Lower leg skin (tissue), 4 donors: ENCODE results near the gene GSG1L. TPM values are rescaled to one million over a fixed set of nuclear protein-coding genes. Genes with fewer than 3 reads are reported as not detected.
A peak's percentile ranks its signal among the peaks of the same experiment; 100 is the strongest.
"Not testable (repeated sequence)": the region's sequence is repeated elsewhere in the genome, so short reads cannot be mapped to it uniquely, and the experiment has no call there.

Source experiments
- DNase-seq, 2 donors: peaks; one replicate each; pipeline ENCODE4 v3.0.0-alpha.2; 2019; ENCODE audit warnings: low spot score in 2 of 2
- H3K4me3 ChIP-seq: fragments of 200-600 bp; sonication (generic); 2 replicates; pipeline ENCODE4 v1.5.1; 2017; ENCODE audit warnings: mild to moderate bottlenecking, low read depth; ENCODE audit not compliant: poor library complexity, severe bottlenecking
- CTCF ChIP-seq, 3 donors: fragments of 450-650 bp; IDR thresholded peaks; one replicate each; pipeline ENCODE4 v1.5.1; 2016; ENCODE audit warnings: antibody characterized with exemption in 3 of 3, mild to moderate bottlenecking in 3 of 3, moderate library complexity in 2 of 3
- POLR2A ChIP-seq, 2 donors: fragments of 450-650 bp; IDR thresholded peaks; one replicate each; pipeline ENCODE4 v1.6.1; 2016 to 2017; ENCODE audit warnings: antibody characterized with exemption in 2 of 2, mild to moderate bottlenecking in 1 of 2, moderate library complexity in 1 of 2
- WGBS, 2 donors: methylation state at CpG; one replicate each; pipeline ENCODE4 v1.1.5; 2018; 5-methylcytosine and 5-hydroxymethylcytosine counted together
- intact Hi-C: fragments of 100-400 bp; cut with DNase I; formaldehyde crosslinking; loops from one replicate; pipeline ENCODE4 v1.15.0; 2023; ENCODE audit warnings: low total_unique reads
- total RNA-seq, 4 donors: library from RNA; depleted of rRNA; stranded (reverse); fragments of >200 nt; gene quantifications; one replicate each; pipeline ENCODE4 v1.1.0, GENCODE V29; 2016

Gene GSG1L
- total RNA-seq, 4 donors from 2014 or later, result 0.49 to 1.1 (median 0.59) TPM; not detected in 1

- intact Hi-C loops, result no loop called here
- 60 to 61% methylated on average over 11 of the region's 11 CpGs for whole genome bisulfite sequencing, 2 donors
- DNase-seq, result peak in 1 of 2 donors; percentile 65
- no peak overlapping the region for H3K4me3 ChIP-seq
- TF ChIP-seq CTCF (IDR thresholded peaks at IDR 0.05), result no peak
- TF ChIP-seq POLR2A (IDR thresholded peaks at IDR 0.05), result no peak
Observed at GRCh38 chr16:27980076-27980775, 83.3 kb downstream of the GSG1L start.

DNA sequence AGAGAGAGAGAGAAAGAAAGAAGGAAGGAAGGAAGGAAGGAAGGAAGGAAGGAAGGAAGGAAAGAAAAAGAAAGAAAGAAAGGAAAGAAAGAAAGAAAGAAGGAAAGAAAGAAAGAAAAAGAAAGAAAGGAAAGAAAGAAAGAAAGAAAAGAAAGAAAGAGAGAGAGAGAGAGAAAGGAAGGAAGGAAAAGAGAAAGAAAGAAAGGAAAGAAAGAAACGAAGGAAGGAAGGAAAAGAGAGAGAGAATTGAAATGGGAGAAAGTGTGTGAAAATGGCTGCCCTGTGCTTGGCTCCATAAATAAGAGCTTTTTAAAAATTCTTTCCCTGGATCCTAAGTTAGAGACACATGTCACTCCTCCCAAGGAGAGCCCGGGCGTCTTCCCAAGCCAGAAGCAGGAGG is 83.8 kb downstream of the GSG1L start:
- H3K4me3 ChIP-seq, intact Hi-C loops, DNase-seq: not testable (repeated sequence)
- 44 to 45% methylated on average over 3 of the region's 3 CpGs for WGBS, 2 donors

GRCh38 chr16:27978876-27979275 is 84.6 kb downstream of the GSG1L start:
- H3K4me3 ChIP-seq, result no peak overlapping the region
- no peak for TF ChIP-seq POLR2A (IDR thresholded peaks at IDR 0.05)
- no peak for TF ChIP-seq CTCF (IDR thresholded peaks at IDR 0.05)
- WGBS, 2 donors, result 89% methylated on average over 4 of the region's 4 CpGs
- intact Hi-C loops, result no loop called here
- DNase-seq, result peak in 1 of 2 donors; percentile 15

GRCh38 chr16:27977966-27978365 is 85.5 kb downstream of the GSG1L start:
- no peak overlapping the region for H3K4me3 ChIP-seq
- WGBS, 2 donors, result 56 to 67% methylated on average over 6 to 7 of the region's 7 CpGs
- intact Hi-C loops, result no loop called here
- TF ChIP-seq POLR2A (IDR thresholded peaks at IDR 0.05) (no peak), CTCF (IDR thresholded peaks at IDR 0.05) (no peak)
- peak in 1 of 2 donors; percentile 43 for DNase-seq

- no peak overlapping the region for H3K4me3 ChIP-seq
- intact Hi-C loops, result no loop called here
- WGBS, 2 donors, result 83 to 88% methylated on average over 9 of the region's 9 CpGs
- TF ChIP-seq POLR2A (IDR thresholded peaks at IDR 0.05) (no peak), CTCF (IDR thresholded peaks at IDR 0.05) (no peak)
- DNase-seq, result no peak
Observed at GRCh38 chr16:27976990-27977389, 86.5 kb downstream of the GSG1L start.

GRCh38 chr16:27974896-27975540 is 88.5 kb downstream of the GSG1L start:
- no peak for TF ChIP-seq CTCF (IDR thresholded peaks at IDR 0.05)
- TF ChIP-seq POLR2A (IDR thresholded peaks at IDR 0.05), result no peak
- intact Hi-C loops, result no loop called here
- no peak overlapping the region for H3K4me3 ChIP-seq
- peak in 1 of 2 donors; percentile 70 for DNase-seq
- WGBS, 2 donors, result 84 to 87% methylated on average over 11 of the region's 11 CpGs
